Middle frontal gyrus (tissue), 1 donor: ENCODE measurements around the gene TBC1D14.
"Not testable (repeated sequence)": the region's sequence is repeated elsewhere in the genome, so short reads cannot be mapped to it uniquely, and the experiment has no call there.

Source experiments
- DNase-seq: peaks from one replicate; pipeline ENCODE4 v3.0.0-alpha.2; 2015; ENCODE audit warnings: low spot score; ENCODE audit errors: extremely low spot score

Gene TBC1D14

GRCh38 chr4:7059662-7060061, 150.0 kb downstream of the TBC1D14 start:
- DNase-seq: no peak

- DNase-seq: no peak
These were observed 150.9 kb downstream of the TBC1D14 start for GRCh38 chr4:7060346-7061150.

- DNase-seq: no peak
These were observed 152.2 kb downstream of the TBC1D14 start for GRCh38 chr4:7061815-7062214.

GRCh38 chr4:7062816-7063215, 153.2 kb downstream of the TBC1D14 start:
- no peak for DNase-seq

- DNase-seq: no peak
These were observed 153.7 kb downstream of the TBC1D14 start for GRCh38 chr4:7063362-7063761.

- DNase-seq: no peak
These were observed 156.4 kb downstream of the TBC1D14 start for GRCh38 chr4:7066006-7066405.

- no peak for DNase-seq
These were observed 156.9 kb downstream of the TBC1D14 start for GRCh38 chr4:7066493-7066892.

GRCh38 chr4:7067126-7067451, 157.5 kb downstream of the TBC1D14 start:
- DNase-seq: no peak

- DNase-seq: peak; percentile 100
These were observed 158.0 kb downstream of the TBC1D14 start, which contains the start of gene GRPEL1 for GRCh38 chr4:7067452-7068278. Gene GRPEL1 (minus strand): TSS chr4:7068064. CDS start chr4:7068032, 32 bp downstream.

GRCh38 chr4:7068279-7068842, 158.7 kb downstream of the TBC1D14 start:
- DNase-seq: no peak

- no peak for DNase-seq
These were observed 159.3 kb downstream of the TBC1D14 start for GRCh38 chr4:7068883-7069282.

- peak; percentile 50 for DNase-seq
These were observed 161.3 kb downstream of the TBC1D14 start for GRCh38 chr4:7070729-7071511.

- DNase-seq: no peak
These were observed 163.4 kb downstream of the TBC1D14 start for GRCh38 chr4:7073059-7073458.

- DNase-seq: no peak
These were observed 164.1 kb downstream of the TBC1D14 start for GRCh38 chr4:7073526-7074390.

- DNase-seq: no peak
These were observed 164.8 kb downstream of the TBC1D14 start for GRCh38 chr4:7074426-7074825.

GRCh38 chr4:7075962-7076695, 166.5 kb downstream of the TBC1D14 start:
- no peak for DNase-seq

GRCh38 chr4:7076696-7077082, 167.1 kb downstream of the TBC1D14 start:
- no peak for DNase-seq

- no peak for DNase-seq
These were observed 167.7 kb downstream of the TBC1D14 start for GRCh38 chr4:7077371-7077770.

- DNase-seq: no peak
These were observed 168.4 kb downstream of the TBC1D14 start for GRCh38 chr4:7078025-7078424.

GRCh38 chr4:7079483-7079882, 169.9 kb downstream of the TBC1D14 start:
- not testable (repeated sequence) for DNase-seq
